ENCODE results near the gene KLHL29. TPM values are rescaled to one million over a fixed set of nuclear protein-coding genes. Genes with fewer than 3 reads are reported as not detected.

Gene KLHL29
- total and polyA plus RNA-seq, 2 experiments from 2014 or later = 1.5 to 6.5 TPM

- no peak for TF ChIP-seq CTCF (conservative IDR thresholded peaks at IDR 0.05; ENCODE audit: low read depth in 2 of 2)
- TF ChIP-seq EZH2 (IDR thresholded peaks at IDR 0.05; ENCODE audit: low read depth, unreplicated experiment) = no peak
- no peak for TF ChIP-seq NANOG (IDR thresholded peaks at IDR 0.05; ENCODE audit: borderline replicate concordance)
- no peak for TF ChIP-seq REST (IDR thresholded peaks at IDR 0.05; ENCODE audit: unreplicated experiment)
- no peak for TF ChIP-seq ZNF331 (CRISPR knock-in tag; IDR thresholded peaks at IDR 0.05; ENCODE audit: low read depth)
These were observed 304.2 kb downstream of the KLHL29 start (continued) for GRCh38 chr2:23689131-23689700.

- ATAC-seq (peak; percentile 74), DNase-seq (ENCODE audit: low spot score) (peak; percentile 30)
- peaks cover 6% of the 10 kb centered on the region; the same call in 1 of the 3 replicates for H3K36me3 Mint-ChIP-seq (ENCODE audit: low read depth)
- H3K4me3 ChIP-seq = no peak overlapping the region
- H3K79me2 ChIP-seq (replicated peaks; ENCODE audit: insufficient read depth) = no peaks in the 10 kb centered on the region
- peaks cover 17% of the 10 kb centered on the region for H3K4me1 Mint-ChIP-seq
- H3F3A ChIP-seq (replicated peaks; ENCODE audit: low read depth) = no peaks in the 10 kb centered on the region
- no peak overlapping the region for H3K4me3 Mint-ChIP-seq
- no peak overlapping the region for H3K27ac ChIP-seq (ENCODE audit: low read depth)
- no peaks in the 10 kb centered on the region; the same call in 2 of the 3 replicates for H3K9me3 Mint-ChIP-seq
- H3K27me3 ChIP-seq (ENCODE audit: insufficient read depth) = no peaks in the 10 kb centered on the region
- no peaks in the 10 kb centered on the region for H3K36me3 ChIP-seq (ENCODE audit: insufficient read depth)
- no peak overlapping the region for H3K27ac Mint-ChIP-seq
- no peaks in the 10 kb centered on the region for H3K4me1 ChIP-seq (ENCODE audit: insufficient read depth)
- H3K27me3 Mint-ChIP-seq (ENCODE audit: insufficient read depth, low read depth, poor library complexity) = peaks cover 15% of the 10 kb centered on the region
- TF ChIP-seq EZH2phosphoT487 (IDR thresholded peaks at IDR 0.05; ENCODE audit: unreplicated experiment) (no peak), ZNF114 (CRISPR knock-in tag; IDR thresholded peaks at IDR 0.05) (no peak)
- no peaks in the 10 kb centered on the region for H3K9me2 ChIP-seq (ENCODE audit: insufficient read depth)
- H3K4me2 ChIP-seq = no peak overlapping the region
- no peak overlapping the region for H2AFZ ChIP-seq
- no peaks in the 10 kb centered on the region; the same call in 1 of the 2 replicates for H4K20me1 ChIP-seq (replicated peaks; ENCODE audit: insufficient read depth)
These were observed 304.9 kb downstream of the KLHL29 start for GRCh38 chr2:23689891-23690290.
